Measurements from ENCODE around the gene DENND4B.
"Not testable (repeated sequence)": the region's sequence is repeated elsewhere in the genome, so short reads cannot be mapped to it uniquely, and the experiment has no call there.

DENND4B gene

DNA sequence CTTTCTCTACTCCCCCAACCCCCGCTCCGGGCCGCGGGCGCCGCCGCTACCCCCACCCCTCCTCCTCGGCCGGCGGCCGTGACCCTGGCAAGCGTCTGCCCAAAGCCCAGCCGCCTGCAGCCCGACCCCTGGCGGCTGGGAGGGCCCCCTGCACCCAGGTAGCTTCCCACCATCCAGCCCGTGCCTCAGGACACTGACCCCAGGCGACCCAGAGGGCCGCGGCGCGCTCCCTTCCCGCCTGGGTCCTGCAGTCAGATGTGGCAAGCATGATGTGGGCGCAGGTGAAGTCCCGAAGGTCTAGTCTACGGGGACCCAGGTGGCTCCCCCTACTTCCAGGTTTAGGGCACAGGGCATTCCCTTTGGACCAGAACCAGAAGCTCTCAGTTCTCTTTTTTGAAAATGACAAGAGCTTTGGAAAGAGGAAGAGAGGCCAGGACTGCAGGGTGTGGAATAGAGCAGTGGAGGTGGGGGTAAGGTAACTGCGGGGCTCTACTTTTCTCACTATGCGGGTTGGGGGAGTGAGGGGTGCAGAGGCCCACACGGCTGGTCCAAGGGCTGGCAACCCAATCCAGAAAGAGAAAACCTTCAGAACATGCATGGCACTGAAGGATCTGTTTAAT lies at the start of gene DENND4B:
DENND4B (minus strand) TSS at position 97 of the 620 bp plus-strand sequence. CDS start 2,344 bp downstream, outside the sequence.
- Mint-ChIP-seq H3K27ac (peak within 1 kb of the TSS; percentile 99), H3K9me3 (no peaks in the 10 kb centered on the region), H3K36me3 (peaks cover 64 to 86% of the 10 kb centered on the region in 2 donors), H3K4me1 (peaks cover 72 to 89% of the 10 kb centered on the region in 2 donors), H3K4me3 (peak within 1 kb of the TSS; percentile 95), H3K27me3 (no peaks in the 10 kb centered on the region)
- DNase-seq (peak; percentile 76), ATAC-seq (replicated peaks) (peak; percentile 58 to 60)

DNA sequence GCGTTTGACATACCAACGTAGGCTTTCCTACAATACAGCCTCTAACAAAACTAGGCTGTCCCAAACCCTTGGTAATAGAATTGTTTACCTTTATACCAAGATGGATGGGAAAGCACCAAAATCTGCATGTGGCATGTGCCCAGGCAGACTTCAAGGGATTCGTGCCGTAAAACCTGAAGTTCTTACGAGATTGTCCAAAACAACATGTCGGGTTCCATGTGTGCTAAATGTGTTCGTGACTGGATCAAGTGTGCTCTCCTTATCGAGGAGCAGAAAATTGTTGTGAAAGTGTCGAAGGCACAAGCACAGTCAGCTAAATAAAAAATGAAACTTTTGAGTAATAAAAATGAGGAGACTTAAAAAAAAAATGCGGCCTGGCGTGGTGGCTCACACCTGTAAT lies 49.1 kb upstream of the DENND4B start:
- H3K27ac Mint-ChIP-seq = peak overlapping the region; percentile 47
- no peak overlapping the region for H3K4me3 Mint-ChIP-seq
- no peak for DNase-seq

GRCh38 chr1:153995202-153995601 lies 48.7 kb upstream of the DENND4B start:
- no peak overlapping the region for H3K4me3 Mint-ChIP-seq
- peaks cover 40 to 49% of the 10 kb centered on the region in 2 donors for H3K36me3 Mint-ChIP-seq
- DNase-seq = no peak
- H3K9me3 Mint-ChIP-seq = peaks cover 0 to 1% of the 10 kb centered on the region in 2 donors
- no peak for ATAC-seq (replicated peaks)
- no peaks in the 10 kb centered on the region for H3K27me3 Mint-ChIP-seq
- peak overlapping the region; percentile 47 for H3K27ac Mint-ChIP-seq
- peaks cover 19 to 32% of the 10 kb centered on the region in 2 donors for H3K4me1 Mint-ChIP-seq

More for the DNA sequence above, 49.1 kb upstream of the DENND4B start:
- peaks cover 38 to 45% of the 10 kb centered on the region in 2 donors for H3K36me3 Mint-ChIP-seq
- no peak for ATAC-seq (replicated peaks)
- H3K27me3 Mint-ChIP-seq = no peaks in the 10 kb centered on the region
- H3K4me1 Mint-ChIP-seq = peaks cover 15 to 28% of the 10 kb centered on the region in 2 donors
- peaks cover 0 to 1% of the 10 kb centered on the region in 2 donors for H3K9me3 Mint-ChIP-seq

- ATAC-seq (replicated peaks) (no peak), DNase-seq (no peak)
- Mint-ChIP-seq H3K4me3 (peak overlapping the region; percentile 94 to 98), H3K36me3 (peaks cover 39 to 49% of the 10 kb centered on the region in 2 donors), H3K27ac (peak overlapping the region; percentile 100), H3K9me3 (peaks cover 0 to 1% of the 10 kb centered on the region in 2 donors), H3K27me3 (no peaks in the 10 kb centered on the region), H3K4me1 (peaks cover 26 to 46% of the 10 kb centered on the region in 2 donors)
These were observed 45.3 kb upstream of the DENND4B start for GRCh38 chr1:153991806-153992205.

- DNase-seq (no peak), ATAC-seq (replicated peaks) (no peak)
- peaks cover 29 to 52% of the 10 kb centered on the region in 2 donors for H3K4me1 Mint-ChIP-seq
- H3K27ac Mint-ChIP-seq = peak overlapping the region; percentile 100
- H3K36me3 Mint-ChIP-seq = peaks cover 37 to 49% of the 10 kb centered on the region in 2 donors
- peak overlapping the region; percentile 94 to 98 for H3K4me3 Mint-ChIP-seq
- peaks cover 0 to 1% of the 10 kb centered on the region in 2 donors for H3K9me3 Mint-ChIP-seq
- no peaks in the 10 kb centered on the region for H3K27me3 Mint-ChIP-seq
These were observed 44.7 kb upstream of the DENND4B start for GRCh38 chr1:153991151-153991630.

DNA sequence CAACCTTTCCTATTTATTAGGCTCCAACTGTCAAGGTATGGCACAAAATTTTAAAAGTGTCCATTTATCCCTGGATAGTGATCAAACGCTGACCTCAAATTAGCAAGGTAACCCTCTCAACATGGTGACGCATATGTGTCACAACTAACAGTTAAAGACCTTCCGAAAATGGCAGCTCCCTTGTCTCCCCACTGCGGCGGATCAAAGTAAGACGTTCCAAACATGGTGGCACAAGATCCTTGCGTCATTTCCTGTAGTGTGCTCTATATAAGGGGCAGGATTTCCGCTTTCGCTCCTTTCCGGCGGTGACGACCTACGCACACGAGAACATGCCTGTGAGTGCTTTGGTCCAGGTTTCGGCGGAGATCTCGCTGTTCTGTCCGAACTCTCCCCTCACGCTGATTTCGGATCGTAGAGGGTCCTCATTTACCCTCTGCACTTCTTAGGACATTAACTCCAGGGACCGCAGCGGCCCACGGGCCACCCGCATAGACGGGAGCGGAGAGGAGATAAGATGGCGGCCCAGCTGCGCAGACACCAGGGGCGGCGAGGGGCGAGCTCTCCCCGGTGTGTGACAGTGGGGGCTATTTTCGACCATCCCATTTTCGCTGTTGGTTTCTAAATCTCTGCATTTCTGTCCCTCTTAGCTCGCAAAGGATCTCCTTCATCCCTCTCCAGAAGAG lies 44.1 kb upstream of the DENND4B start, which contains the start of gene RPS27:
RPS27 (plus strand) TSS at position 295 of the 683 bp plus-strand sequence; CDS start at position 330, 35 bp downstream.
- peak within 1 kb of the TSS; percentile 94 to 98 for H3K4me3 Mint-ChIP-seq
- peaks cover 33 to 44% of the 10 kb centered on the region in 2 donors for H3K36me3 Mint-ChIP-seq
- peak; percentile 83 to 90 for ATAC-seq (replicated peaks)
- peaks cover 32 to 57% of the 10 kb centered on the region in 2 donors for H3K4me1 Mint-ChIP-seq
- no peaks in the 10 kb centered on the region for H3K9me3 Mint-ChIP-seq
- peak within 1 kb of the TSS; percentile 100 for H3K27ac Mint-ChIP-seq
- H3K27me3 Mint-ChIP-seq = no peaks in the 10 kb centered on the region
- peak; percentile 86 for DNase-seq

GRCh38 chr1:153987621-153988020 lies 41.1 kb upstream of the DENND4B start:
- Mint-ChIP-seq H3K4me1 (peaks cover 41 to 63% of the 10 kb centered on the region in 2 donors), H3K27me3 (no peaks in the 10 kb centered on the region), H3K36me3 (peaks cover 24 to 30% of the 10 kb centered on the region in 2 donors), H3K9me3 (no peaks in the 10 kb centered on the region), H3K27ac (no peak overlapping the region), H3K4me3 (no peak overlapping the region)
- DNase-seq (no peak), ATAC-seq (replicated peaks) (no peak)

DNA sequence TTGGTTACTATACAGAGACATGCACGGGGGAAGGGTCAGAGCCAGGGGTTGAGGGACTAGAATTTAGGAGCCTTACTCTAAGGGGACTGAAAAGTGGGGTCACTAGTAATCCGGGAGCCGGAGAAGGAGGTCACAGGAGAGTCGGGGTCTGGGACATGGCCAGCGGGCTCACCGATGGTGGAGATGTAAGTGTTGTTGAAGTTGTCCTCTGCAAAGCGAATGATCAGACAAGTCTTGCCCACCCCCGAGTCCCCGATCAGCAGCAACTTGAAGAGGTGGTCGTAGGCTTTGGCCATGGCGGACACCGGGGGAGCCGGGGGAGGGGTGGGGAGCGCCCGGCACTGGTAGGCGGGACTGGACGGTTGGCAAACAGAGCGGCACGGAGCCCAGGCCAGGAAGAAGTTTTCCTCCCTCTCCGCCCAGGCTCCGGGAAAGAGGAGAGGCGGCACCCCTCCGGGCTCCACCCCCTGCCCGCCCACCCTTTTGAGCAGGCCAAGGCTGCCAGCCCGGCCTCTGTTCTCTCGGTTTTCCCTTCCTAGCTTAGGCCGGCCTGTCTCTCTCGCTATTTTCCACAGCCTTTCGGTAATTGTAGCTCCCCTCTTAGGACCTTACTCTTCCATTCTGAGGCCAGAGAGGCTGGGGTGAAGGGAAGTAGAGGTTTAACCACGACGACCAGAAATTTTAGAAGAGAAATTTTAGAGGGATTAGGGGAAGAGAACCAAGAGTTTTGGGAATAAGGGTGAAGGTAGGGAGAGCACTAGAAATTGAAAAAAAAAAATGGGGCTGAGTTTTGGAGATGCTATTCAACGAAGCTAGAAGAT lies 39.6 kb upstream of the DENND4B start, which contains the start of gene RAB13:
RAB13 (minus strand) TSS at position 399 of the 821 bp plus-strand sequence; CDS start at position 296, 103 bp downstream.
- peak; percentile 31 for ATAC-seq (replicated peaks)
- Mint-ChIP-seq H3K4me3 (peak within 1 kb of the TSS; percentile 88 to 94), H3K9me3 (no peaks in the 10 kb centered on the region), H3K4me1 (peaks cover 33 to 53% of the 10 kb centered on the region in 2 donors), H3K27ac (peak within 1 kb of the TSS; percentile 89), H3K27me3 (no peaks in the 10 kb centered on the region), H3K36me3 (peaks cover 13 to 21% of the 10 kb centered on the region in 2 donors)
- DNase-seq = no peak

DNA sequence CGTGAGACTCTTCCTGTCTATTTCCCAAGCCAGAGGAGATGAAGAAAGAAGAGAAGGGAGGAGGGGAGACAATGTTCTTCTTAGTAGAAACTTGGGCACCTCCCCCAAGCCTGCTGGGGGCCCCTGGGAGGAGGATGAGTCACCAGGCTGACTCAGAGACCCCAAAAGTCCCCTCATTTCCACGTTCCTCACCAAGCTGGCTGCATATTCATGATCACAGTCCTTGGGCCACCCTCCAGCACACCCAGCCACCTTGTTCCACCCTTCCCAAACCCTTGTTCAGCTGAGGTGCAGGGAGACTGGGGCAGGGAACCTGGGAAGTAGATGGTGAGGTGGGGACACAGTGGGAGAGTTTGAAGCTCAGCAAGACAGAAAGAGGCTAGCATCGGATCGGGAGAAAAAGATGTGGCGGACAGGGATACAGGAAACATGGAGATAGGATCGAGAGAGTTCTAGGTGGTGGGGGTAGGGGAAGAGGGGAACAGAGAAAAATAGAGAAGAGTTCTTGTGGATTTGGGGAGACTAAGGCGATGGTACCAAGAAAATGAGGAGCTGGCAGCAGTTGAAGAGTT lies 38.9 kb upstream of the DENND4B start:
- no peaks in the 10 kb centered on the region for H3K9me3 Mint-ChIP-seq
- H3K4me3 Mint-ChIP-seq = peak overlapping the region; percentile 88 to 94
- DNase-seq (no peak), ATAC-seq (replicated peaks) (peak; percentile 35 to 54)
- peaks cover 6 to 13% of the 10 kb centered on the region in 2 donors for H3K36me3 Mint-ChIP-seq
- H3K4me1 Mint-ChIP-seq = peaks cover 29 to 47% of the 10 kb centered on the region in 2 donors
- H3K27me3 Mint-ChIP-seq = no peaks in the 10 kb centered on the region
- H3K27ac Mint-ChIP-seq = peak overlapping the region; percentile 82

- peaks cover 26 to 39% of the 10 kb centered on the region in 2 donors for H3K4me1 Mint-ChIP-seq
- no peaks in the 10 kb centered on the region for H3K9me3 Mint-ChIP-seq
- peaks cover 6 to 12% of the 10 kb centered on the region in 2 donors for H3K36me3 Mint-ChIP-seq
- no peaks in the 10 kb centered on the region for H3K27me3 Mint-ChIP-seq
- no peak overlapping the region for H3K27ac Mint-ChIP-seq
- peak overlapping the region; percentile 1 to 6 for H3K4me3 Mint-ChIP-seq
- DNase-seq (no peak), ATAC-seq (replicated peaks) (peak in 1 of 2 donors; percentile 8)
These were observed 37.8 kb upstream of the DENND4B start for GRCh38 chr1:153984123-153984894.

- not testable (repeated sequence) for DNase-seq; ATAC-seq (replicated peaks); H3K4me3 Mint-ChIP-seq; H3K9me3 Mint-ChIP-seq; H3K27me3 Mint-ChIP-seq
- H3K27ac Mint-ChIP-seq = peak overlapping the region; percentile 20
- peaks cover 9 to 20% of the 10 kb centered on the region in 2 donors for H3K36me3 Mint-ChIP-seq
- peaks cover 26 to 47% of the 10 kb centered on the region in 2 donors for H3K4me1 Mint-ChIP-seq
These were observed 35.2 kb upstream of the DENND4B start for GRCh38 chr1:153981735-153982134.

GRCh38 chr1:153979091-153979490 lies 32.6 kb upstream of the DENND4B start:
- not testable (repeated sequence) for DNase-seq; H3K4me3 Mint-ChIP-seq; ATAC-seq (replicated peaks); H3K27ac Mint-ChIP-seq; H3K9me3 Mint-ChIP-seq; H3K27me3 Mint-ChIP-seq
- H3K36me3 Mint-ChIP-seq = peaks cover 24 to 41% of the 10 kb centered on the region in 2 donors
- peaks cover 21 to 48% of the 10 kb centered on the region in 2 donors for H3K4me1 Mint-ChIP-seq

Measured in stimulated activated naive B cell treated with anti-CD40 and anti-IgM and Interleukin-4, amounts not matched to agents 10 μg/mL and 1 μg/mL and 100 μg/mL, for 72 hours (primary cell).